DMS114 treated with DMSO at 0.1 percent for 48 hours (cell line): Measurements from ENCODE around the gene SH3TC2.

Experiments used
- DNase-seq: peaks from one replicate; lab custom pipeline; 2025; ENCODE audit not compliant: unreplicated experiment; lab: John Stamatoyannopoulos, UW

Gene SH3TC2

GRCh38 chr5:149030838-149031397 is 31.9 kb downstream of the SH3TC2 start:
- no peak for DNase-seq

GRCh38 chr5:149030392-149030791 is 32.5 kb downstream of the SH3TC2 start:
- DNase-seq, result no peak

GRCh38 chr5:149028984-149029383 is 33.9 kb downstream of the SH3TC2 start:
- DNase-seq, result no peak

- no peak for DNase-seq
Measured at GRCh38 chr5:149028161-149028560, 34.7 kb downstream of the SH3TC2 start.

- no peak for DNase-seq
Measured at GRCh38 chr5:149027636-149028035, 35.2 kb downstream of the SH3TC2 start.

- no peak for DNase-seq
Measured at GRCh38 chr5:149024943-149025342, 37.9 kb downstream of the SH3TC2 start.

GRCh38 chr5:149024477-149024876 is 38.4 kb downstream of the SH3TC2 start:
- DNase-seq, result no peak

GRCh38 chr5:149022200-149022599 is 40.7 kb downstream of the SH3TC2 start:
- no peak for DNase-seq

- no peak for DNase-seq
Measured at GRCh38 chr5:149019679-149020078, 43.2 kb downstream of the SH3TC2 start.

- DNase-seq, result no peak
Measured at GRCh38 chr5:149018909-149019443, 43.9 kb downstream of the SH3TC2 start.

GRCh38 chr5:149017636-149018035 is 45.2 kb downstream of the SH3TC2 start:
- DNase-seq, result no peak

- no peak for DNase-seq
Measured at GRCh38 chr5:149015561-149015960, 47.3 kb downstream of the SH3TC2 start.

GRCh38 chr5:149015126-149015525 is 47.7 kb downstream of the SH3TC2 start:
- no peak for DNase-seq

GRCh38 chr5:149014571-149015031 is 48.3 kb downstream of the SH3TC2 start:
- DNase-seq, result no peak

GRCh38 chr5:149013796-149014195 is 49.1 kb downstream of the SH3TC2 start:
- DNase-seq, result no peak

- no peak for DNase-seq
Measured at GRCh38 chr5:149012350-149012749, 50.5 kb downstream of the SH3TC2 start.

- no peak for DNase-seq
Measured at GRCh38 chr5:149011728-149012127, 51.1 kb downstream of the SH3TC2 start.

GRCh38 chr5:149011084-149011483 is 51.8 kb downstream of the SH3TC2 start:
- DNase-seq, result no peak

GRCh38 chr5:149007174-149007573 is 55.7 kb downstream of the SH3TC2 start:
- no peak for DNase-seq

GRCh38 chr5:149006426-149006825 is 56.4 kb downstream of the SH3TC2 start:
- no peak for DNase-seq

- no peak for DNase-seq
Measured at GRCh38 chr5:149005077-149005892, 57.6 kb downstream of the SH3TC2 start.

GRCh38 chr5:149004559-149004958 is 58.3 kb downstream of the SH3TC2 start:
- no peak for DNase-seq
